ENCODE results near the gene TNK2.

DNA sequence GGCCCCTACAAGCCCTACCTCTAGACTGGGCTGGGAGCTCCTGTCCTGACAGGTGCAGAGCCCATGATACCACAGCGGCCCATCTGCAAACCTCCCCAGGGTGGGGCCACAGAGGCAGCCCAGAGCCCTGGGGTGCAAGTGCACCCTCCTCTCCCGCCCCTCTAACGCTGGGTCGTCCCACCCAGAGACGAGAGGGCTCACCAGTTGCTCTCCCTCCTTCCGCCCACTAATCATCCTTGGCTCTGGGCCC lies 742 bp downstream of the TNK2 start:
- TF ChIP-seq, protein P1, sequence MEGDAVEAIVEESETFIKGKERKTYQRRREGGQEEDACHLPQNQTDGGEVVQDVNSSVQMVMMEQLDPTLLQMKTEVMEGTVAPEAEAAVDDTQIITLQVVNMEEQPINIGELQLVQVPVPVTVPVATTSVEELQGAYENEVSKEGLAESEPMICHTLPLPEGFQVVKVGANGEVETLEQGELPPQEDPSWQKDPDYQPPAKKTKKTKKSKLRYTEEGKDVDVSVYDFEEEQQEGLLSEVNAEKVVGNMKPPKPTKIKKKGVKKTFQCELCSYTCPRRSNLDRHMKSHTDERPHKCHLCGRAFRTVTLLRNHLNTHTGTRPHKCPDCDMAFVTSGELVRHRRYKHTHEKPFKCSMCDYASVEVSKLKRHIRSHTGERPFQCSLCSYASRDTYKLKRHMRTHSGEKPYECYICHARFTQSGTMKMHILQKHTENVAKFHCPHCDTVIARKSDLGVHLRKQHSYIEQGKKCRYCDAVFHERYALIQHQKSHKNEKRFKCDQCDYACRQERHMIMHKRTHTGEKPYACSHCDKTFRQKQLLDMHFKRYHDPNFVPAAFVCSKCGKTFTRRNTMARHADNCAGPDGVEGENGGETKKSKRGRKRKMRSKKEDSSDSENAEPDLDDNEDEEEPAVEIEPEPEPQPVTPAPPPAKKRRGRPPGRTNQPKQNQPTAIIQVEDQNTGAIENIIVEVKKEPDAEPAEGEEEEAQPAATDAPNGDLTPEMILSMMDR (tag by site-specific recombination; IDR thresholded peaks at IDR 0.05): no peak
- TF ChIP-seq ZNF768 (tag by site-specific recombination; IDR thresholded peaks at IDR 0.05): no peak
- no peak for TF ChIP-seq ZBTB17 (tag by site-specific recombination; IDR thresholded peaks at IDR 0.05)
- no peak for TF ChIP-seq ZBTB1 (tag by site-specific recombination; IDR thresholded peaks at IDR 0.05)
- no peak for TF ChIP-seq BCL11A (tag by site-specific recombination; IDR thresholded peaks at IDR 0.05; ENCODE audit: low read depth)
- no peak for TF ChIP-seq ZNF2 (tag by site-specific recombination; IDR thresholded peaks at IDR 0.05)

All from HEK293 (cell line).